Mesenchymal stem cell (in vitro differentiated cells and primary cell): ENCODE results near the gene LPGAT1.
"Not testable (repeated sequence)": the region's sequence is repeated elsewhere in the genome, so short reads cannot be mapped to it uniquely, and the experiment has no call there.

Experiments used
- DNase-seq: peaks from one replicate; pipeline ENCODE4 v3.0.0-alpha.2; 2013
- H2AFZ ChIP-seq: one replicate; pipeline ENCODE4 v1.6.1; 2013; ENCODE audit warnings: low read depth, mild to moderate bottlenecking, control low read depth, inconsistent platforms, low read length, moderate library complexity
- H2AK5ac ChIP-seq: 2 replicates; pipeline ENCODE4 v1.6.1; 2013; ENCODE audit warnings: low read length, moderate library complexity, mild to moderate bottlenecking, inconsistent platforms; ENCODE audit not compliant: severe bottlenecking
- H2BK120ac ChIP-seq: one replicate; pipeline ENCODE4 v1.6.1; 2013; ENCODE audit warnings: low read depth, mild to moderate bottlenecking, inconsistent platforms, low read length, moderate library complexity
- H2BK12ac ChIP-seq, 2 experiments: one replicate each; pipeline ENCODE4 v1.6.1; 2013; ENCODE audit warnings: inconsistent platforms in 2 of 2, low read length in 2 of 2, mild to moderate bottlenecking in 2 of 2, moderate library complexity in 2 of 2, control low read depth in 1 of 2
- H2BK15ac ChIP-seq: one replicate; pipeline ENCODE4 v1.6.1; 2013; ENCODE audit warnings: mild to moderate bottlenecking, low read depth, inconsistent platforms; ENCODE audit not compliant: poor library complexity, severe bottlenecking
- H2BK5ac ChIP-seq: 2 replicates; pipeline ENCODE4 v1.6.1; 2013; ENCODE audit warnings: low read depth, mild to moderate bottlenecking, low read length, control low read depth, inconsistent platforms; ENCODE audit not compliant: poor library complexity, severe bottlenecking
- H3K14ac ChIP-seq, 2 experiments: one replicate each; pipeline ENCODE4 v1.6.1; 2013; ENCODE audit warnings: inconsistent platforms in 2 of 2, low read length in 2 of 2, control low read depth in 1 of 2, mild to moderate bottlenecking in 1 of 2, moderate library complexity in 1 of 2
- H3K18ac ChIP-seq, 2 experiments: one replicate each; pipeline ENCODE4 v1.6.1; 2013; ENCODE audit warnings: inconsistent platforms in 2 of 2, low read length in 2 of 2, control low read depth in 1 of 2, low read depth in 1 of 2, mild to moderate bottlenecking in 1 of 2
- H3K23ac ChIP-seq, 2 experiments: one replicate each; pipeline ENCODE4 v1.6.1; 2013; ENCODE audit warnings: inconsistent platforms in 2 of 2, low read length in 2 of 2, mild to moderate bottlenecking in 2 of 2, moderate library complexity in 2 of 2, control low read depth in 1 of 2
- H3K27ac ChIP-seq: 2 replicates; pipeline ENCODE4 v1.5.1; 2013; ENCODE audit warnings: mild to moderate bottlenecking, moderate library complexity, low read length, control low read depth, inconsistent platforms; ENCODE audit not compliant: poor library complexity, severe bottlenecking
- H3K27me3 ChIP-seq, 2 experiments: 2 replicates each; pipeline versions ENCODE4 v1.6.1 to v1.7.0; 2013; ENCODE audit warnings: low read length in 2 of 2, mild to moderate bottlenecking in 2 of 2, moderate library complexity in 2 of 2, control low read depth in 1 of 2, inconsistent platforms in 1 of 2; ENCODE audit not compliant: control insufficient read depth in 1 of 2, insufficient read depth in 1 of 2
- H3K36me3 ChIP-seq, 2 experiments: 2 replicates each; pipeline versions ENCODE4 v1.6.1 to v1.7.0; 2013; ENCODE audit warnings: low read length in 2 of 2, control low read depth in 1 of 2, inconsistent platforms in 1 of 2, low read depth in 1 of 2, mild to moderate bottlenecking in 1 of 2; ENCODE audit not compliant: insufficient read depth in 2 of 2, control insufficient read depth in 1 of 2
- H3K4ac ChIP-seq, 2 experiments: one replicate each; pipeline ENCODE4 v1.6.1; 2013; ENCODE audit warnings: inconsistent platforms in 2 of 2, low read length in 2 of 2, mild to moderate bottlenecking in 2 of 2, moderate library complexity in 2 of 2, control low read depth in 1 of 2, low read depth in 1 of 2
- H3K4me1 ChIP-seq: 2 replicates; pipeline ENCODE4 v1.6.1; 2013; ENCODE audit warnings: low read depth, low read length, control low read depth; ENCODE audit not compliant: control insufficient read depth, insufficient read depth
- H3K4me2 ChIP-seq: 2 replicates; pipeline ENCODE4 v1.6.1; 2013; ENCODE audit warnings: low read length, mild to moderate bottlenecking, inconsistent platforms; ENCODE audit not compliant: poor library complexity, severe bottlenecking
- H3K4me3 ChIP-seq, 2 experiments: 2 replicates each; pipeline versions ENCODE4 v1.5.1 to v1.7.0; 2013; ENCODE audit warnings: low read length in 2 of 2, mild to moderate bottlenecking in 2 of 2, control low read depth in 1 of 2, low read depth in 1 of 2; ENCODE audit not compliant: insufficient read depth in 1 of 2
- H3K79me1 ChIP-seq: replicated peaks from 2 replicates; pipeline ENCODE4 v1.6.1; 2013; ENCODE audit warnings: mild to moderate bottlenecking, control low read depth, low read length, inconsistent platforms; ENCODE audit not compliant: poor library complexity, severe bottlenecking
- H3K9ac ChIP-seq: 2 replicates; pipeline ENCODE4 v1.7.0; 2013; ENCODE audit warnings: mild to moderate bottlenecking, low read length, moderate library complexity
- H3K9me3 ChIP-seq: 2 replicates; pipeline ENCODE4 v1.7.0; 2013; ENCODE audit warnings: mild to moderate bottlenecking, low read length; ENCODE audit not compliant: control insufficient read depth
- H4K8ac ChIP-seq: one replicate; pipeline ENCODE4 v1.6.1; 2013; ENCODE audit warnings: inconsistent platforms, mild to moderate bottlenecking, low read length, moderate library complexity
- H4K91ac ChIP-seq: one replicate; pipeline ENCODE4 v1.6.1; 2013; ENCODE audit warnings: mild to moderate bottlenecking, low read length, inconsistent platforms
- WGBS: methylation state at CpG from one replicate; pipeline ENCODE4 v1.1.7; 2013; ENCODE audit warnings: mixed read lengths; 5-methylcytosine and 5-hydroxymethylcytosine counted together

LPGAT1 gene

GRCh38 chr1:211723273-211723672, 107.3 kb downstream of the LPGAT1 start:
- no peak for DNase-seq
- Histone ChIP-seq H2AFZ (no peak overlapping the region), H3K9ac (no peak overlapping the region), H2BK12ac (no peak overlapping the region), H2BK120ac (no peak overlapping the region), H3K9me3 (no peaks in the 10 kb centered on the region), H3K36me3 (no peaks in the 10 kb centered on the region), H4K8ac (no peak overlapping the region), H2BK15ac (no peak overlapping the region), H3K79me1 (no peaks in the 10 kb centered on the region), H3K18ac (no peak overlapping the region), H3K4ac (no peak overlapping the region), H2AK5ac (no peak overlapping the region), H3K4me2 (no peak overlapping the region), H3K23ac (no peak overlapping the region), H3K27me3 (peaks cover 4 to 15% of the 10 kb centered on the region in 2 experiments), H4K91ac (no peak overlapping the region), H2BK5ac (no peak overlapping the region), H3K4me3 (no peak overlapping the region), H3K4me1 (no peaks in the 10 kb centered on the region), H3K14ac (no peak overlapping the region), H3K27ac (no peak overlapping the region)
- WGBS: 91% methylated on average over 5 of the region's 5 CpGs

- Histone ChIP-seq H2BK5ac (no peak overlapping the region), H2AFZ (no peak overlapping the region), H3K27ac (no peak overlapping the region), H4K8ac (no peak overlapping the region), H2AK5ac (no peak overlapping the region), H3K9ac (no peak overlapping the region), H3K27me3 (peaks cover 4 to 15% of the 10 kb centered on the region in 2 experiments), H3K18ac (no peak overlapping the region), H3K23ac (no peak overlapping the region), H3K4ac (no peak overlapping the region), H3K79me1 (no peaks in the 10 kb centered on the region), H3K4me2 (no peak overlapping the region), H3K36me3 (no peaks in the 10 kb centered on the region), H3K9me3 (no peaks in the 10 kb centered on the region), H2BK120ac (no peak overlapping the region), H3K14ac (no peak overlapping the region), H3K4me1 (no peaks in the 10 kb centered on the region), H4K91ac (no peak overlapping the region), H2BK12ac (no peak overlapping the region), H3K4me3 (no peak overlapping the region), H2BK15ac (no peak overlapping the region)
- DNase-seq: no peak
- 89% methylated on average over 5 of the region's 6 CpGs for WGBS
Observed at GRCh38 chr1:211722277-211723175, 108.0 kb downstream of the LPGAT1 start.

GRCh38 chr1:211716555-211716954, 114.0 kb downstream of the LPGAT1 start:
- whole genome bisulfite sequencing: 97% methylated on average over 4 of the region's 4 CpGs

GRCh38 chr1:211715971-211716370, 114.6 kb downstream of the LPGAT1 start:
- H3K18ac ChIP-seq: no peak overlapping the region
- DNase-seq: no peak
- no peak overlapping the region for H2BK120ac ChIP-seq
- no peak overlapping the region for H3K14ac ChIP-seq
- H3K36me3 ChIP-seq: no peaks in the 10 kb centered on the region
- no peaks in the 10 kb centered on the region for H3K4me1 ChIP-seq
- no peak overlapping the region for H3K23ac ChIP-seq
- H3K9ac ChIP-seq: no peak overlapping the region
- H3K79me1 ChIP-seq: no peaks in the 10 kb centered on the region
- H3K4me3 ChIP-seq: no peak overlapping the region
- no peak overlapping the region for H2BK15ac ChIP-seq
- H4K8ac ChIP-seq: no peak overlapping the region
- WGBS: 55% methylated on average over 2 of the region's 2 CpGs
- no peak overlapping the region for H3K4me2 ChIP-seq
- H2AFZ ChIP-seq: no peak overlapping the region
- no peak overlapping the region for H3K27ac ChIP-seq
- no peak overlapping the region for H3K4ac ChIP-seq
- H3K9me3 ChIP-seq: no peaks in the 10 kb centered on the region
- no peak overlapping the region for H2BK12ac ChIP-seq
- peaks cover 0 to 7% of the 10 kb centered on the region in 2 experiments for H3K27me3 ChIP-seq
- H2AK5ac ChIP-seq: no peak overlapping the region
- H4K91ac ChIP-seq: no peak overlapping the region
- no peak overlapping the region for H2BK5ac ChIP-seq

More at GRCh38 chr1:211716555-211716954, 114.0 kb downstream of the LPGAT1 start:
- not testable (repeated sequence) for H2BK5ac ChIP-seq, H3K18ac ChIP-seq, H4K8ac ChIP-seq, H2BK12ac ChIP-seq, H2BK120ac ChIP-seq, H3K4me1 ChIP-seq, H3K14ac ChIP-seq, H3K27ac ChIP-seq, H3K23ac ChIP-seq, H4K91ac ChIP-seq, H3K9ac ChIP-seq, H3K9me3 ChIP-seq, H2AFZ ChIP-seq, H3K4me2 ChIP-seq, H2BK15ac ChIP-seq, H3K4ac ChIP-seq, H2AK5ac ChIP-seq, H3K4me3 ChIP-seq, H3K36me3 ChIP-seq, H3K79me1 ChIP-seq, DNase-seq
- H3K27me3 ChIP-seq: peaks cover 0 to 13% of the 10 kb centered on the region in 2 experiments
